Neural crest cell (in vitro differentiated cells): ENCODE measurements around the gene TMCO4. TPM values are rescaled to one million over a fixed set of nuclear protein-coding genes. Genes with fewer than 3 reads are reported as not detected.
"Not testable (repeated sequence)": the region's sequence is repeated elsewhere in the genome, so short reads cannot be mapped to it uniquely, and the experiment has no call there.

ENCODE experiments used
- DNase-seq: peaks from one replicate; pipeline ENCODE4 v3.0.0; 2021; ENCODE audit warnings: low read depth, mixed read lengths, low spot score
- H3K27ac Mint-ChIP-seq: one replicate; pipeline ENCODE4 v1.8.0; 2021; ENCODE audit warnings: mild to moderate bottlenecking, mixed read lengths; ENCODE audit not compliant: unreplicated experiment
- H3K27me3 Mint-ChIP-seq: 2 replicates; pipeline ENCODE4 v1.8.0; 2021; ENCODE audit warnings: low read depth, mild to moderate bottlenecking, mixed read lengths
- H3K36me3 Mint-ChIP-seq: 2 replicates; pipeline ENCODE4 v1.8.0; 2021; ENCODE audit warnings: low read depth, mild to moderate bottlenecking, mixed read lengths
- H3K4me1 Mint-ChIP-seq: 2 replicates; pipeline ENCODE4 v1.8.0; 2021; ENCODE audit warnings: mixed read lengths
- H3K4me3 Mint-ChIP-seq: one replicate; pipeline ENCODE4 v1.8.0; 2021; ENCODE audit warnings: mild to moderate bottlenecking, mixed read lengths
- H3K9me3 Mint-ChIP-seq: 2 replicates; pipeline ENCODE4 v1.8.0; 2021; ENCODE audit warnings: mixed read lengths
- CTCF ChIP-seq: fragments of 200-600 bp; sonication (generic); conservative IDR thresholded peaks from 2 replicates; pipeline ENCODE4 v1.5.0; 2021; ENCODE audit warnings: antibody characterized with exemption, mild to moderate bottlenecking
- total RNA-seq: library from RNA; stranded (reverse); gene quantifications from 2 replicates; pipeline ENCODE4 v1.2.1, GENCODE V29; 2021

The TMCO4 gene
- total RNA-seq, 1 donor from 2014 or later, result 0.75 TPM

- Mint-ChIP-seq H3K36me3 (no peaks in the 10 kb centered on the region), H3K27ac (no peak overlapping the region), H3K27me3 (peaks cover 29% of the 10 kb centered on the region), H3K4me1 (peaks cover 6% of the 10 kb centered on the region), H3K4me3 (no peak overlapping the region), H3K9me3 (no peaks in the 10 kb centered on the region)
- no peak for DNase-seq
- TF ChIP-seq CTCF, result no peak
Observed at GRCh38 chr1:19637606-19638005, 162.1 kb downstream of the TMCO4 start.

GRCh38 chr1:19636749-19637148 is 163.0 kb downstream of the TMCO4 start:
- not testable (repeated sequence) for H3K36me3 Mint-ChIP-seq, H3K9me3 Mint-ChIP-seq, H3K4me1 Mint-ChIP-seq, H3K27ac Mint-ChIP-seq, H3K4me3 Mint-ChIP-seq, DNase-seq
- H3K27me3 Mint-ChIP-seq, result peaks cover 22% of the 10 kb centered on the region

DNA sequence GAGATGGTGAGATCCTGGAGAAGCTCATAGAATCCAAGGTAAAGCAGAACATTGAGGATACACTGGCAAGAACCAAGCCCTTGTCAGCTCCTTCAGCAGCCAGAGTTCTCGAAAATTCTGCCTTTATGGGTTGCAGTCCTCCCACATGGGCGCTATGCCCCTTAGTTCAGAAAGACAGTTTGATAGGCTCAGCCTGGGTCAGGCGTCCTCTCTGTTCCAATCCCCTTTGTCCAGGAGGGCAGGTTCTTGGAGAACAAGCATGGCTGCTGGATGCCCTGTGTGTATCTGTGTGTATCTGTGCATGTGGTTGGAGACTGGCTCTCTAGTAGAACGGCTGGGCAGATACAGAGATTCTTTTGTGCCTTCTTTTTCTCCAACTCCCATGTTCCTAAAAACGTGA is 163.7 kb downstream of the TMCO4 start:
- Mint-ChIP-seq H3K4me3 (no peak overlapping the region), H3K4me1 (peaks cover 6% of the 10 kb centered on the region), H3K27me3 (peaks cover 15% of the 10 kb centered on the region), H3K9me3 (no peaks in the 10 kb centered on the region), H3K36me3 (no peaks in the 10 kb centered on the region), H3K27ac (no peak overlapping the region)
- no peak for TF ChIP-seq CTCF
- DNase-seq, result no peak

- no peak overlapping the region for H3K27ac Mint-ChIP-seq
- no peaks in the 10 kb centered on the region for H3K36me3 Mint-ChIP-seq
- H3K4me3 Mint-ChIP-seq, result no peak overlapping the region
- H3K27me3 Mint-ChIP-seq, result peaks cover 10% of the 10 kb centered on the region
- H3K4me1 Mint-ChIP-seq, result peaks cover 6% of the 10 kb centered on the region
- no peaks in the 10 kb centered on the region for H3K9me3 Mint-ChIP-seq
- DNase-seq, result no peak
- no peak for TF ChIP-seq CTCF
Observed at GRCh38 chr1:19635646-19636045, 164.1 kb downstream of the TMCO4 start.

DNA sequence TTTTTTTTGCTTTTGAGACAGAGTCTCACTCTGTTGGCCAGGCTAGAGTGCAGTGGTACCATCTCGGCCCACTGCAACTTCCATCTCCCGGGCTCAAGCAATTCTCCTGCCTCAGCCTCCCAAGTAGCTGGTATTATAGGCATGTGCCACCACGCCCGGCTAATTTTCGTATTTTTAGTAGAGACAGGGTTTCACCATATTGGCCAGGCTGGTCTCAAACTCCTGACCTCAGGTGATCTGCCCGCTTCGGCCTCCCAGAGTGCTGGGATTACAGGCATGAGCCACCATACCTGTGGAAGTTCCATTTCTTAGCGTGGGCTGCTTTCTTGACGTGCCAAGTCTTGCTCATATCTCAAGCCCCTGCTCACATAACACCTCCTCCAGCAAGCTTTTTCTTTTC is 164.7 kb downstream of the TMCO4 start:
- H3K9me3 Mint-ChIP-seq, H3K4me3 Mint-ChIP-seq, H3K36me3 Mint-ChIP-seq, H3K27ac Mint-ChIP-seq, DNase-seq, H3K4me1 Mint-ChIP-seq, H3K27me3 Mint-ChIP-seq: not testable (repeated sequence)

DNA sequence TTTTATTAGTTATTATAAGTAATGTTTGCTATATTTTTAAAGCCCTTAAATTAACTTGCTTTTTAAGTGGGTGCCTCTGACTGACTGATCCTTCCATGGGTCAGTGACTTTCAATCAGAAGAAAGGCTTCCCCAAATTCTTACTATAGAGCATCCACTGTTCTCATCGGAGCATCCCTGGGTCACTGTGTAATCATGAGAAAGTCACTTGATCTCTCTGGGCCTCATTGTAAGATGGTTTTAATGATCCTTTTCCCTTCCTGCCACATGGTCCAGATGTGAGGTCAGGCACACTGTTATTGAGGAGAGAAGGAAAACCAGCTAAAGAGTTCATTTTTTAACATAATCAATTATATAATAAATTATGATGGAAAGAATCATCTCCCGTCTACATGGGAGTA is 166.6 kb downstream of the TMCO4 start:
- Mint-ChIP-seq H3K36me3 (peaks cover 2% of the 10 kb centered on the region), H3K4me3 (no peak overlapping the region), H3K27me3 (no peaks in the 10 kb centered on the region), H3K9me3 (no peaks in the 10 kb centered on the region), H3K27ac (no peak overlapping the region), H3K4me1 (peaks cover 6% of the 10 kb centered on the region)
- no peak for TF ChIP-seq CTCF
- DNase-seq, result no peak

Other genes with a start within 250 kb of the TMCO4 start
- gene NBL1, start 155.6 kb downstream of the TMCO4 start, total RNA-seq, result 7.0 and 7.8 TPM in 2 replicates
- gene HTR6, start 135.0 kb downstream of the TMCO4 start, total RNA-seq, result not detected in 2 replicates
- not detected in 2 replicates for gene RNF186, start 15.4 kb upstream of the TMCO4 start, total RNA-seq
- 23.3 and 23.5 TPM in 2 replicates for gene OTUD3, start 82.5 kb upstream of the TMCO4 start, total RNA-seq
- gene PLA2G2E, start 123.7 kb upstream of the TMCO4 start, total RNA-seq, result not detected in 2 replicates
- gene PLA2G2A, start 179.7 kb upstream of the TMCO4 start, total RNA-seq, result not detected in 2 replicates